Measurements from ENCODE around the gene PGM2L1. TPM values are rescaled to one million over a fixed set of nuclear protein-coding genes. Genes with fewer than 3 reads are reported as not detected.

The PGM2L1 gene
- total RNA-seq (2021; ENCODE audit: unreplicated experiment) (33.1 TPM), Bru-seq, nascent RNA (percentile 89 among the genes with signal in this experiment), BruChase-seq, experiment 1, labeled RNA remaining after a 2-hour chase (percentile 87 among the genes with signal in this experiment), BruChase-seq, experiment 2, labeled RNA remaining after a 6-hour chase (percentile 90 among the genes with signal in this experiment)
- 9.4 TPM for polyA plus RNA-seq (2012; ENCODE audit: insufficient read length)
- long read RNA-seq, full-length matches to known transcripts: 89 of 118 reads
- long read RNA-seq, partial matches to known transcripts: 8 of 118 reads
- long read RNA-seq, other reads (novel, unspliced or antisense): 21 of 118 reads

DNA sequence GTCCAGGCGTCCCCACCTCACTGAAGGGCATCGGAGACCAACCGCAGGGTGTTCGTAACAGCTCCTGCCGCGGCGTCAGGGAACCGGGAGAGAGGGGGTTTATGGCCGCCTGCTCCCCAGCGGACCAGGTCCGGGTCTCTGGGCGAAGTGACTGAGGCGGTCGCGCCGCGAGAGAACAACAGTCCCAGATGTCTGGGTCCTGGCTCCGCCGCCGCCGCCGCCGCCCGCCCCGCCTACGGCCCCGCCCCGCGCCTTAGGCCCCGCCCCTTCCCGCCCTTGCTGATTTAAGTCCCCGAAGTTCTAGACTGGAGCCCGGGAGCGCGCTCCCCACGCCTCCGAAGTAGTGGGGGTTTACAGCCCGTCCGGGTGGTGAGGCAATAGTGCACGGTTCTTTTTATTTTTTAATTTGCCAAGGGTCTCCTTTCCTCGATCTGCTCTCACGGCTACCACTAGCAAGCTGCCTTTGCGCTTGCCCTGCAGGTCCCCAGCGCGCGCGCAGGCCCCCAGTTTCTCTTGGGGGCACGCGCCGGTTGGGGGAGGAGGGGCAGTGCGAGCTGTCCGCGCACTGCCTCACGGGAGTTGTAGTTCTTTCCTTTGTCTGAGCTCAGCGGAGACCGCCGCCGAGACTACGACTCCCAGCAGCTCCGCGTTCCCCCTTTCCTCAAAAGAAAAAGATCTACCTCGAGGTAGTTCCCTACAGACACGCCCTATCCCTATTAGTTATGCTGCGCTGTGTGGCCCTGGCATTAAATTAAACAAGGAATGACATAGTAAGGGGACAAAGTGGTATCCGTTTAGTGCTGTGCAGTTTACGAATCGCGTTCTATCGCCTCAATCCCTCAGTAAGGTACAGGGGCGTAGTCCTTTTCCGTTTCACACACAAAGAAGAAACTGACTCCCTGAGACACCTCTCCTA is at the start of gene PGM2L1:
TSS of gene PGM2L1 (minus strand) at position 190 of the 916 bp plus-strand sequence. CDS start 272 bp downstream, outside the sequence.
- CTCF ChIA-PET: interaction anchor here (0.7 to 0.9 kb wide), 2 partner anchors 51 kb away, joined by 3 to 4 read pairs; no protein-coding TSS in a partner anchor
- Histone ChIP-seq H3K9me3 (ENCODE audit: control insufficient read depth, insufficient read depth, low read depth, low read length) (no peaks in the 10 kb centered on the region), H3K4me3 (ENCODE audit: low read depth in 2 of 2, low read length in 2 of 2) (peak within 1 kb of the TSS; percentile 54 to 65), H3K27ac (ENCODE audit: low read length) (peak within 1 kb of the TSS; percentile 97), H3K27me3 (ENCODE audit: control insufficient read depth, insufficient read depth, low read length) (no peaks in the 10 kb centered on the region), H3K4me1 (ENCODE audit: control insufficient read depth, insufficient read depth, low read length) (peaks cover 13% of the 10 kb centered on the region), H3K36me3 (ENCODE audit: control insufficient read depth, insufficient read depth, low read length) (peaks cover 3% of the 10 kb centered on the region; the same call in 1 of the 2 replicates)
- TF ChIP-seq, protein P1, sequence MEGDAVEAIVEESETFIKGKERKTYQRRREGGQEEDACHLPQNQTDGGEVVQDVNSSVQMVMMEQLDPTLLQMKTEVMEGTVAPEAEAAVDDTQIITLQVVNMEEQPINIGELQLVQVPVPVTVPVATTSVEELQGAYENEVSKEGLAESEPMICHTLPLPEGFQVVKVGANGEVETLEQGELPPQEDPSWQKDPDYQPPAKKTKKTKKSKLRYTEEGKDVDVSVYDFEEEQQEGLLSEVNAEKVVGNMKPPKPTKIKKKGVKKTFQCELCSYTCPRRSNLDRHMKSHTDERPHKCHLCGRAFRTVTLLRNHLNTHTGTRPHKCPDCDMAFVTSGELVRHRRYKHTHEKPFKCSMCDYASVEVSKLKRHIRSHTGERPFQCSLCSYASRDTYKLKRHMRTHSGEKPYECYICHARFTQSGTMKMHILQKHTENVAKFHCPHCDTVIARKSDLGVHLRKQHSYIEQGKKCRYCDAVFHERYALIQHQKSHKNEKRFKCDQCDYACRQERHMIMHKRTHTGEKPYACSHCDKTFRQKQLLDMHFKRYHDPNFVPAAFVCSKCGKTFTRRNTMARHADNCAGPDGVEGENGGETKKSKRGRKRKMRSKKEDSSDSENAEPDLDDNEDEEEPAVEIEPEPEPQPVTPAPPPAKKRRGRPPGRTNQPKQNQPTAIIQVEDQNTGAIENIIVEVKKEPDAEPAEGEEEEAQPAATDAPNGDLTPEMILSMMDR (IDR thresholded peaks at IDR 0.05): no peak
- TF ChIP-seq POLR2AphosphoS5 (IDR thresholded peaks at IDR 0.05; ENCODE audit: low read depth, low read length) (peak; percentile 83), TCF7L2 (IDR thresholded peaks at IDR 0.05; ENCODE audit: low read depth, low read length) (peak; percentile 97), SIN3A (IDR thresholded peaks at IDR 0.05; ENCODE audit: borderline replicate concordance, insufficient read depth, low read depth, low read length) (no peak)
- TF ChIP-seq, protein P2, sequence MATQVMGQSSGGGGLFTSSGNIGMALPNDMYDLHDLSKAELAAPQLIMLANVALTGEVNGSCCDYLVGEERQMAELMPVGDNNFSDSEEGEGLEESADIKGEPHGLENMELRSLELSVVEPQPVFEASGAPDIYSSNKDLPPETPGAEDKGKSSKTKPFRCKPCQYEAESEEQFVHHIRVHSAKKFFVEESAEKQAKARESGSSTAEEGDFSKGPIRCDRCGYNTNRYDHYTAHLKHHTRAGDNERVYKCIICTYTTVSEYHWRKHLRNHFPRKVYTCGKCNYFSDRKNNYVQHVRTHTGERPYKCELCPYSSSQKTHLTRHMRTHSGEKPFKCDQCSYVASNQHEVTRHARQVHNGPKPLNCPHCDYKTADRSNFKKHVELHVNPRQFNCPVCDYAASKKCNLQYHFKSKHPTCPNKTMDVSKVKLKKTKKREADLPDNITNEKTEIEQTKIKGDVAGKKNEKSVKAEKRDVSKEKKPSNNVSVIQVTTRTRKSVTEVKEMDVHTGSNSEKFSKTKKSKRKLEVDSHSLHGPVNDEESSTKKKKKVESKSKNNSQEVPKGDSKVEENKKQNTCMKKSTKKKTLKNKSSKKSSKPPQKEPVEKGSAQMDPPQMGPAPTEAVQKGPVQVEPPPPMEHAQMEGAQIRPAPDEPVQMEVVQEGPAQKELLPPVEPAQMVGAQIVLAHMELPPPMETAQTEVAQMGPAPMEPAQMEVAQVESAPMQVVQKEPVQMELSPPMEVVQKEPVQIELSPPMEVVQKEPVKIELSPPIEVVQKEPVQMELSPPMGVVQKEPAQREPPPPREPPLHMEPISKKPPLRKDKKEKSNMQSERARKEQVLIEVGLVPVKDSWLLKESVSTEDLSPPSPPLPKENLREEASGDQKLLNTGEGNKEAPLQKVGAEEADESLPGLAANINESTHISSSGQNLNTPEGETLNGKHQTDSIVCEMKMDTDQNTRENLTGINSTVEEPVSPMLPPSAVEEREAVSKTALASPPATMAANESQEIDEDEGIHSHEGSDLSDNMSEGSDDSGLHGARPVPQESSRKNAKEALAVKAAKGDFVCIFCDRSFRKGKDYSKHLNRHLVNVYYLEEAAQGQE (IDR thresholded peaks at IDR 0.05; ENCODE audit: insufficient read depth in 1 of 2, low read depth in 2 of 2, low read length in 1 of 2): no peak
- intact Hi-C loops (cut with micrococcal nuclease; ENCODE audit: unreplicated experiment) (no loop called here), in situ Hi-C loops (cut with HindIII; ENCODE audit: low pct_unique_long_range_greater_than_20kb, low sequenced_read_pairs) (no loop called here)
- POLR2A ChIA-PET: interaction anchor here (0.6 to 1.2 kb wide), 4 partner anchors 26 to 558 kb away, joined by 3 to 4 read pairs (median 4); no protein-coding TSS in a partner anchor
- BruUV-seq (replicated peaks): no TSS peak
- DNase-seq (ENCODE audit: low read depth, low spot score) (peak; percentile 90), ATAC-seq (peak; percentile 95)

DNA sequence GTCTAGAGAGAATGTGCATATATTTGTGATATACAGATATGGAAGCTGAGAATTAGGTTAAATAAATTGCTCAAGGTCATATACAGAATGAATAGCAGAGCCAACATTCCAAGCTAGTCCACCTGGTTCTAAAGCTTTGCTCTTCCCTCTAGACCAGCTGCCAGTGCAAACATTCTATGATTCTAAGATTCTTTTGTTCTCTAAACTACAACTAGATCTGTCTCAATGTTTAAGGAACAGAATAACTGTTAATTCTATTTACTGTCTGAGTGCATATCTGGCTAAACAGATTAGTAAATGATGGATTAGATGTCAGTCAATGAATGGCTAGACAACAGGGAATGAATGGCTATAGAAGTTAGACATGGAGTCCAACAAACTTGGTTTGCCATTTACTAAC is 49.5 kb upstream of the PGM2L1 start:
- no TSS peak for BruUV-seq (replicated peaks)
- ATAC-seq: no peak
- in situ Hi-C loops (cut with HindIII; ENCODE audit: low pct_unique_long_range_greater_than_20kb, low sequenced_read_pairs): no loop called here
- ChIA-PET POLR2A (no interaction called here), CTCF (interaction anchor here (1.0 to 1.9 kb wide), 3 partner anchors 59 to 192 kb away, joined by 4 to 6 read pairs (median 5); no protein-coding TSS in a partner anchor)
- no peak for DNase-seq (ENCODE audit: low read depth, low spot score)
- Histone ChIP-seq H3K27me3 (ENCODE audit: control insufficient read depth, insufficient read depth, low read length) (peaks cover 2% of the 10 kb centered on the region; the same call in 1 of the 2 replicates), H3K4me1 (ENCODE audit: control insufficient read depth, insufficient read depth, low read length) (peaks cover 9% of the 10 kb centered on the region), H3K27ac (ENCODE audit: low read length) (no peak overlapping the region), H3K9me3 (ENCODE audit: control insufficient read depth, insufficient read depth, low read depth, low read length) (no peaks in the 10 kb centered on the region), H3K4me3 (ENCODE audit: low read depth in 2 of 2, low read length in 2 of 2) (no peak overlapping the region), H3K36me3 (ENCODE audit: control insufficient read depth, insufficient read depth, low read length) (no peaks in the 10 kb centered on the region)
- TF ChIP-seq, protein P1 (IDR thresholded peaks at IDR 0.05): no peak
- TF ChIP-seq POLR2AphosphoS5 (IDR thresholded peaks at IDR 0.05; ENCODE audit: low read depth, low read length) (no peak), TCF7L2 (IDR thresholded peaks at IDR 0.05; ENCODE audit: low read depth, low read length) (no peak), SIN3A (IDR thresholded peaks at IDR 0.05; ENCODE audit: borderline replicate concordance, insufficient read depth, low read depth, low read length) (no peak)
- TF ChIP-seq, protein P2 (IDR thresholded peaks at IDR 0.05; ENCODE audit: insufficient read depth in 1 of 2, low read depth in 2 of 2, low read length in 1 of 2): no peak
- intact Hi-C loops (cut with micrococcal nuclease; ENCODE audit: unreplicated experiment): loop anchor here (2.0 kb wide), 2 partner anchors 59 to 191 kb away; no protein-coding TSS in a partner anchor
